Measurements from ENCODE around the gene IGSF23. TPM values are rescaled to one million over a fixed set of nuclear protein-coding genes. Genes with fewer than 3 reads are reported as not detected.
"Not testable (repeated sequence)": the region's sequence is repeated elsewhere in the genome, so short reads cannot be mapped to it uniquely, and the experiment has no call there.

The IGSF23 gene
- polyA plus RNA-seq, 2 donors, result not detected

DNA sequence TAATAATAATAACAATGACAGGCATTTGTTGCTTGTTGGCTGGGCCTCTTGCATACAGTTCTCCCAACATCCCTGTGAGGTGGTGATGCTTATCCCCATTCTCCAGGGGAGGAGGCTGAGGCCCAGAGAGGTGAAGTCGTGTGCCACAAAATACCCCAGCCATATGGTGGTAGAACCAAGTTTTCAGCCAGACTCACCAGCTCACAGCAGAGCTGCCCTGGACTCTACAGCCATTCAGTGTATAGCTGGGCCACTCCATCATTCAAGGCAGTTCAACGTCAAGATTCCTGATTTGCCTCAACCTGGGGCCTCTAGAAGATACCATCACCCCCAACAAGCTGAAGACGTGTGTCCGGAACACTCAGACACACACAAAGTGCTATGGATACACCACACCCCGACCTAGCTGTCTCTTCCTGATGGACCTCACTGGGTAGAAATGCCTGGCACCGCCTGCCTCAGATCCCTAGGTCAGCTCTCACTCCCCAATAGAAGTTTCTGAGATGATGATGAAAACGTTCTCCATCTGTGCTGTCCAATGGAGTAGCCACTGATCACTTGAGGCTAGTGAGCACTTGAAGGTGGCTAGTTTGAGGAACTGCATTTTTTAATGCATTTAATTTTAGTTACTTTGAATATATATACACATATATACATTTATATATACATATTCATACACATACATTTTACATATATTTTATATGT lies 53.6 kb downstream of the IGSF23 start:
- Histone ChIP-seq H3K4me1 (ENCODE audit: control insufficient read depth in 2 of 2, insufficient read depth in 2 of 2, low read length in 1 of 2) (peaks cover 2 to 5% of the 10 kb centered on the region in 2 donors), H3K4me3 (ENCODE audit: low read depth in 1 of 2, low read length in 2 of 2) (no peak overlapping the region), H3K36me3 (ENCODE audit: control insufficient read depth in 2 of 2, insufficient read depth in 2 of 2, low read length in 1 of 2) (peaks cover 0 to 6% of the 10 kb centered on the region in 2 donors), H3K27me3 (ENCODE audit: control insufficient read depth in 1 of 2, insufficient read depth in 2 of 2, low read length in 2 of 2) (no peaks in the 10 kb centered on the region), H3K27ac (ENCODE audit: low read depth in 2 of 2, low read length in 1 of 2) (peak overlapping the region in 1 of 2 donors; percentile 67), H3K9me3 (ENCODE audit: control insufficient read depth in 2 of 2, insufficient read depth in 1 of 2, low read depth in 1 of 2, low read length in 1 of 2) (no peaks in the 10 kb centered on the region)
- whole genome bisulfite sequencing, 2 donors, result 78 to 84% methylated on average over 7 of the region's 7 CpGs

DNA sequence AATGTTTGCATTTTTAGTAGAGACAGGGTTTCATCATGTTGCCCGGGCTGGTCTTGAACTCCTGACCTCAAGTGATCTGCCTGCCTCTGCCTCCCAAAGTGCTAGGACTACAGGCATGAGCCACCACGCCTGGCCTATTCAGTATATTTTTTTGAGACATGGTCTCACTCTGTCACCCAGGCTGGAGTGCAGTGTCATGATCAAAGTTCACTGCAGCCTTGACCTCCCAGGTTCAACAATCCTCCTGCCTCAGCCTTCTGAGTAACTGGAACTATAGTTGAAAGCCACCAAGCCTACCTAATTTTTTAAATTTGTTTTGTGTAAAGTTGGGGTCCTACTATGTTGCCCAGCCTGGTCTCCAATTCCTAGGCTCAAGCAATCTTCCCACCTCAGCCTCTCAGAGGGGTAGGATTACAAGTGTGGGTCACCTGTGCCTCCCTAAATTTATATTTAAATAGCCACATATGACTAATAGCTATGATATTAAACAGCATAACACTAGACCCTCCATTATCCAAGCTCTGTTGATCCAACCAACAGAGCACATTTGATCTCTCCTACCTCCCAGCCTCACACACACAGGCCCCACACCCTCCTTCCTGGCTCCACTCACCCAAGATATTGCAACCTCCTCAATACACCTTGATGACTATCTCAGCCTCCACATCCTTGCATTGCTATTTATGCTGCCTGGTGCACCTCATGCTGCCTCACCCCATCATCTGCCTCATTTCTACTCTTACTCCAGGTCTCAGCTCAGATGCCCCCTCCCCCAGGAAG lies 55.8 kb downstream of the IGSF23 start:
- WGBS, 2 donors, result 82 to 91% methylated on average over 2 of the region's 2 CpGs
- H3K4me1 ChIP-seq (ENCODE audit: control insufficient read depth in 2 of 2, insufficient read depth in 2 of 2, low read length in 1 of 2), result peaks cover 2 to 5% of the 10 kb centered on the region in 2 donors
- no peaks in the 10 kb centered on the region for H3K36me3 ChIP-seq (ENCODE audit: control insufficient read depth in 2 of 2, insufficient read depth in 2 of 2, low read length in 1 of 2)
- H3K4me3 ChIP-seq (ENCODE audit: low read depth in 1 of 2, low read length in 2 of 2), result no peak overlapping the region
- H3K9me3 ChIP-seq (ENCODE audit: control insufficient read depth in 2 of 2, insufficient read depth in 1 of 2, low read depth in 1 of 2, low read length in 1 of 2), result no peaks in the 10 kb centered on the region
- H3K27me3 ChIP-seq (ENCODE audit: control insufficient read depth in 1 of 2, insufficient read depth in 2 of 2, low read length in 2 of 2), result no peaks in the 10 kb centered on the region
- no peak overlapping the region for H3K27ac ChIP-seq (ENCODE audit: low read depth in 2 of 2, low read length in 1 of 2)

DNA sequence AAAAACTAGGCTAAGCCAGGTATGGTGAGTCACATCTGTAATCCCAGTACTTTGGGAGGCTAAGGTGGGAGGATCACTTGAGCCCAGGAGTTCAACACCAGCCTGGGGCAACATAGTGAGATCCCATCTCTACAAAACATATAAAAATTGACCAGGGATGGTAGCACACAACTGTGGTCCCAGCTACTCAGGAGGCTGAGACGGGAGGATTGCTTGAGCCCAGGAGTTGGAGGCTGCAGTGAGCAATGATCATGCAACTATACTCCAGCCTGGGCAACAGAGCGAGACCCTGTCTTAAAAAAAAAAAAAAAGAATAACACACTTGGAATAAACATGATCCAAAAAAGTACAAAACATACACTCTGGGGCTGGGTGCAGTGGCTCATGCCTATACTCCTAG lies 56.7 kb downstream of the IGSF23 start:
- not testable (repeated sequence) for H3K4me1 ChIP-seq (ENCODE audit: control insufficient read depth in 2 of 2, insufficient read depth in 2 of 2, low read length in 1 of 2)

DNA sequence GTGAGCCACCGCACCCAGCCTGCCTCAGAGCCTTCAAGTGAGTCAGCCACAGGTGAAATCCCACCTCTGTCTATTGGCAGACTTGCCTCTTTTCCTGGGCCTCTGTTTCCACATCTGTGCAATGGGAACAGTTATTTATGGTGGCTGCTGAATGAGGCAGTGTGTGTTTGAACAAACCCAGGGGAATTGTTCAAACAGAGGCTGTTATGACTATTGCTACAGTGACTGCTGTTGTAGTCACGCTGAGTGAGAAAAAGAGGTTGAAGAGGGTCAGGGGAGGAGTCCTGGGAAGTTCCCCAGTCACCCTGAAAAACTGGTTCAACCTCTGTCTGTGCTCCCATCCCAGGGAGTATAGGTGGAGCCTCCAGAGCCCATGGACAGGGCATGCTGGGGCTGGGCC lies 58.0 kb downstream of the IGSF23 start, which contains the start of gene CEACAM19:
CEACAM19 (plus strand) TSS at position 83 of the 400 bp plus-strand sequence. CDS start 450 bp downstream, outside the sequence.
- H3K4me3 ChIP-seq (ENCODE audit: low read depth in 1 of 2, low read length in 2 of 2), result no peak within 1 kb of the TSS
- peak within 1 kb of the TSS in 1 of 2 donors; percentile 58 for H3K27ac ChIP-seq (ENCODE audit: low read depth in 2 of 2, low read length in 1 of 2)
- peaks cover 0 to 5% of the 10 kb centered on the region in 2 donors for H3K4me1 ChIP-seq (ENCODE audit: control insufficient read depth in 2 of 2, insufficient read depth in 2 of 2, low read length in 1 of 2)
- H3K9me3 ChIP-seq (ENCODE audit: control insufficient read depth in 2 of 2, insufficient read depth in 1 of 2, low read depth in 1 of 2, low read length in 1 of 2), result no peaks in the 10 kb centered on the region
- WGBS, 2 donors, result 52 to 63% methylated on average over 2 of the region's 2 CpGs
- no peaks in the 10 kb centered on the region for H3K36me3 ChIP-seq (ENCODE audit: control insufficient read depth in 2 of 2, insufficient read depth in 2 of 2, low read length in 1 of 2)
- H3K27me3 ChIP-seq (ENCODE audit: control insufficient read depth in 1 of 2, insufficient read depth in 2 of 2, low read length in 2 of 2), result no peaks in the 10 kb centered on the region

More for the DNA sequence above, 56.7 kb downstream of the IGSF23 start:
- not testable (repeated sequence) for H3K9me3 ChIP-seq (ENCODE audit: control insufficient read depth in 2 of 2, insufficient read depth in 1 of 2, low read depth in 1 of 2, low read length in 1 of 2); H3K27ac ChIP-seq (ENCODE audit: low read depth in 2 of 2, low read length in 1 of 2); H3K27me3 ChIP-seq (ENCODE audit: control insufficient read depth in 1 of 2, insufficient read depth in 2 of 2, low read length in 2 of 2); H3K36me3 ChIP-seq (ENCODE audit: control insufficient read depth in 2 of 2, insufficient read depth in 2 of 2, low read length in 1 of 2); H3K4me3 ChIP-seq (ENCODE audit: low read depth in 1 of 2, low read length in 2 of 2)
- 94 to 98% methylated on average over 2 of the region's 2 CpGs for whole genome bisulfite sequencing, 2 donors

DNA sequence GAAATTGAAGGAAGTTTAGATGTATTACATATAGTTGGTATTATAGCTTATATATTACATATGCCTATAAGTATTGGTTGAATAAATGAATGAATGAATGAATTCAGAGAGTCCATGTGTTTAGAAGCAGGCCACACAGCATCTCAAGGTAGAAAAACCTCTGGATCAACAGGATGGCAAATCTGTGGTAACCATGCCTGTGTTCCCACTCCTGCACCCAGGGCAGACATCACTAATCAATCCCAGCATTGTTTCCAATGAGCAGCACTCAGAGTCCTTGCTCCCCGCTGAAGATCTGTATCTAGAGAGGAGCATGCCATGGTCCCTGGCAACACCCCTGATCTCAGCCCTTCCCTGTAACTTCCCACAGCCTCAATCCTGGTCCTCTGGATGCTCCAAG lies 58.9 kb downstream of the IGSF23 start:
- Histone ChIP-seq H3K4me1 (ENCODE audit: control insufficient read depth in 2 of 2, insufficient read depth in 2 of 2, low read length in 1 of 2) (no peaks in the 10 kb centered on the region), H3K9me3 (ENCODE audit: control insufficient read depth in 2 of 2, insufficient read depth in 1 of 2, low read depth in 1 of 2, low read length in 1 of 2) (peaks cover 0 to 2% of the 10 kb centered on the region in 2 donors), H3K27me3 (ENCODE audit: control insufficient read depth in 1 of 2, insufficient read depth in 2 of 2, low read length in 2 of 2) (no peaks in the 10 kb centered on the region), H3K36me3 (ENCODE audit: control insufficient read depth in 2 of 2, insufficient read depth in 2 of 2, low read length in 1 of 2) (no peaks in the 10 kb centered on the region), H3K27ac (ENCODE audit: low read depth in 2 of 2, low read length in 1 of 2) (no peak overlapping the region), H3K4me3 (ENCODE audit: low read depth in 1 of 2, low read length in 2 of 2) (no peak overlapping the region)
- 69 to 78% methylated on average over 1 of the region's 1 CpG for WGBS, 2 donors

DNA sequence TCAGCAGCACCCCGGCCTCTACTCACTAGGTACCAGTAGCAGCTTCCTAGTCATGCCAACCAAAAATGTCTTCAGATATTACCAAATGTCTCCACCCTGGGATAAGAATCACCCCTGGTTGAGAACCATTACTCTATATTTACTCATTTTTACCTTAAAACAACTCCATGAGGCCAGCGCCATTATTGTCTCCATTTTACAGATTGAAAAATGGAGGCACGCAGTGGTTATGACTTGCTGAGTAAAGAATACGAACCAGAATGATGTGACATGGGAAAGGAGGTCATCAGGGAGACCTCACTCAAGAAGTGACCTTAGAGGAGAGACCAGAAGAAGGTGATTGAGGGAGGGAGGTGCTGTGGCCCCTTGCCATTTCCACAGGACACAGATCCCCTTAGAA lies 60.1 kb downstream of the IGSF23 start:
- no peaks in the 10 kb centered on the region for H3K36me3 ChIP-seq (ENCODE audit: control insufficient read depth in 2 of 2, insufficient read depth in 2 of 2, low read length in 1 of 2)
- peaks cover 0 to 2% of the 10 kb centered on the region in 2 donors for H3K9me3 ChIP-seq (ENCODE audit: control insufficient read depth in 2 of 2, insufficient read depth in 1 of 2, low read depth in 1 of 2, low read length in 1 of 2)
- WGBS, 2 donors, result 88 to 94% methylated on average over 4 of the region's 4 CpGs
- no peak overlapping the region for H3K4me3 ChIP-seq (ENCODE audit: low read depth in 1 of 2, low read length in 2 of 2)
- no peaks in the 10 kb centered on the region for H3K4me1 ChIP-seq (ENCODE audit: control insufficient read depth in 2 of 2, insufficient read depth in 2 of 2, low read length in 1 of 2)
- H3K27ac ChIP-seq (ENCODE audit: low read depth in 2 of 2, low read length in 1 of 2), result no peak overlapping the region
- H3K27me3 ChIP-seq (ENCODE audit: control insufficient read depth in 1 of 2, insufficient read depth in 2 of 2, low read length in 2 of 2), result no peaks in the 10 kb centered on the region

DNA sequence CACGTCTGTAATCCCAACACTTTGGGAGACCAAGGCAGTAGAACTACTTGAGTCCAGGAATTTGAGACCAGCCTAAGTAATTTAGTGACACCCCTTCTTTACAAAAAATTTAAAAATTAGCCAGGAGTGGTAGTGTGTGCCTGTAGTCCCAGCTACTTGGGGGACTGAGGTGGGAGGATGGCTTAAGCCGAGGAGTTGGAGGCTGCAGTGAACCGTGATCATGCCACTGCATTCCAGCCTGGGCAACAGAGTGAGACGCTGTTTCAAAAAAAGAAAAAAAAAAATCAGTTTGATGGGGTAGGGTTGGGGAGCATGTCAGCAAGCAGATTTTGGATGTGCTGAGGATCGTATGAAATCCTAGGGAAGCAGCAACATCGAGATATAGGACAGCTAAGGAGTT lies 62.2 kb downstream of the IGSF23 start:
- Histone ChIP-seq H3K9me3 (ENCODE audit: control insufficient read depth in 2 of 2, insufficient read depth in 1 of 2, low read depth in 1 of 2, low read length in 1 of 2) (peaks cover 0 to 2% of the 10 kb centered on the region in 2 donors), H3K36me3 (ENCODE audit: control insufficient read depth in 2 of 2, insufficient read depth in 2 of 2, low read length in 1 of 2) (no peaks in the 10 kb centered on the region), H3K27ac (ENCODE audit: low read depth in 2 of 2, low read length in 1 of 2) (no peak overlapping the region), H3K27me3 (ENCODE audit: control insufficient read depth in 1 of 2, insufficient read depth in 2 of 2, low read length in 2 of 2) (no peaks in the 10 kb centered on the region), H3K4me3 (ENCODE audit: low read depth in 1 of 2, low read length in 2 of 2) (no peak overlapping the region), H3K4me1 (ENCODE audit: control insufficient read depth in 2 of 2, insufficient read depth in 2 of 2, low read length in 1 of 2) (no peaks in the 10 kb centered on the region)
- WGBS, 2 donors, result 92% methylated on average over 6 of the region's 6 CpGs

DNA sequence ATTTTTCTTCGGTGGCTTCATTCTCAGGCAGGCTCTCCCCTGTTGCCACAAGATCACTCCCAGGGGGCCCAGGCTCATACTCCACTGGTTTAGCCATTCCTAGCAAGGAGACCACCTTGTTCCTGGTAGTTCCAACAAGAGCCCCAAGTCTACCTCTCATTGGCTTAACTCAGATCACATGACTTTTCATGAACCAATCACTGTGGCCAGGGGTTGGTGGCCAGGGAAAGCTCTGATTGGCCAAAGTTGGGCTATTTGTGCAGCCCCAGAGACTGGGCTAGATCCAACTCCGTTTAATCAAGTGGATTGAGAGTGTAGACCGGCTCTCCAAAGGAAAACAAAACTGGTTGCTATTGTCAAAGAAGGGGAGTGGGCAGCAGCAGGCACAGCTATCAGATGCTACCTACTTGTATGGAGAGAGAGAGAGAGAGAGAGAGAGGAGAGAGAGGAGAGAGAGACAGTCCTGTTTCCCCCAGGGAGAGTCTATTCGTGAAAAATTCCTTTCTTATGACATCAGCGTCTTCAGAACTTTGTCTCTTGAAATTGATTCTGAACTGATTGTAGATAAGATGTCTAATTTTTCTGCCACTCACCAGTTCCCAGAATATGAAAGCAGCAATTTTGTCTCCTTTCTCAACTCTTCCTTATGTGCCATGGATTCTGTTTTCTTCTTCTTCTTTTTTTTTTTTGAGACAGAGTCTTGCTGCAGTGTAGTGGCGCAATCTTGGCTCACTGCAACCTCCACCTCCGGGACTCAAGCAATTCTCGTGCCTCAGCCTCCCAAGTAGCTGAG lies 63.9 kb downstream of the IGSF23 start:
- Histone ChIP-seq H3K4me3 (ENCODE audit: low read depth in 1 of 2, low read length in 2 of 2) (no peak overlapping the region), H3K27ac (ENCODE audit: low read depth in 2 of 2, low read length in 1 of 2) (no peak overlapping the region), H3K9me3 (ENCODE audit: control insufficient read depth in 2 of 2, insufficient read depth in 1 of 2, low read depth in 1 of 2, low read length in 1 of 2) (peaks cover 0 to 2% of the 10 kb centered on the region in 2 donors), H3K27me3 (ENCODE audit: control insufficient read depth in 1 of 2, insufficient read depth in 2 of 2, low read length in 2 of 2) (no peaks in the 10 kb centered on the region), H3K4me1 (ENCODE audit: control insufficient read depth in 2 of 2, insufficient read depth in 2 of 2, low read length in 1 of 2) (no peaks in the 10 kb centered on the region), H3K36me3 (ENCODE audit: control insufficient read depth in 2 of 2, insufficient read depth in 2 of 2, low read length in 1 of 2) (no peaks in the 10 kb centered on the region)
- WGBS, 2 donors, result 60 to 68% methylated on average over 8 of the region's 8 CpGs

DNA sequence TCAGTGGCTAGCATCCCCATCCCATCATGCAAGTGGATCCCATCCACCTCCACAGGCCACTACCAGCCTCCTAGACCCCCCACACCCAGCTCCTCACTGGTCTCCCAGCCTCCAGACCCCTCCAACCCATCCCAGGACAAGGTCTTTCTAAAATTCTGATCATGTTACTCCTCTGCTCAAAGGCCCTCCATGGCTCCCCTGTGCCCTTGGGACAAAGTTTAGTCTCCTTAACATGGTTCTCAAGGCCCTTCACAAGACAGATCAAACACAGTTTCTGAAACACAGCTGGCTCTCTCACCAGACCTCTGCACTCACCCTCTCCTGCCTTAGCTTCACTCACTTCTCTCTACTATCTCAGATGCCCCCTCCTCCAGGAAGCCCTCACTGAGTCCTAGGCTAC lies 67.2 kb downstream of the IGSF23 start:
- Histone ChIP-seq H3K27ac (ENCODE audit: low read depth in 2 of 2, low read length in 1 of 2) (no peak overlapping the region), H3K36me3 (ENCODE audit: control insufficient read depth in 2 of 2, insufficient read depth in 2 of 2, low read length in 1 of 2) (peaks cover 0 to 7% of the 10 kb centered on the region in 2 donors), H3K4me3 (ENCODE audit: low read depth in 1 of 2, low read length in 2 of 2) (no peak overlapping the region), H3K4me1 (ENCODE audit: control insufficient read depth in 2 of 2, insufficient read depth in 2 of 2, low read length in 1 of 2) (peaks cover 0 to 4% of the 10 kb centered on the region in 2 donors), H3K9me3 (ENCODE audit: control insufficient read depth in 2 of 2, insufficient read depth in 1 of 2, low read depth in 1 of 2, low read length in 1 of 2) (peaks cover 0 to 2% of the 10 kb centered on the region in 2 donors), H3K27me3 (ENCODE audit: control insufficient read depth in 1 of 2, insufficient read depth in 2 of 2, low read length in 2 of 2) (no peaks in the 10 kb centered on the region)
